ENCODE results near the gene ATP5F1C. TPM values are rescaled to one million over a fixed set of nuclear protein-coding genes. Genes with fewer than 3 reads are reported as not detected.

The ATP5F1C gene
- total RNA-seq, 4 donors from 2014 or later = 174 to 218 (median 205) TPM

DNA sequence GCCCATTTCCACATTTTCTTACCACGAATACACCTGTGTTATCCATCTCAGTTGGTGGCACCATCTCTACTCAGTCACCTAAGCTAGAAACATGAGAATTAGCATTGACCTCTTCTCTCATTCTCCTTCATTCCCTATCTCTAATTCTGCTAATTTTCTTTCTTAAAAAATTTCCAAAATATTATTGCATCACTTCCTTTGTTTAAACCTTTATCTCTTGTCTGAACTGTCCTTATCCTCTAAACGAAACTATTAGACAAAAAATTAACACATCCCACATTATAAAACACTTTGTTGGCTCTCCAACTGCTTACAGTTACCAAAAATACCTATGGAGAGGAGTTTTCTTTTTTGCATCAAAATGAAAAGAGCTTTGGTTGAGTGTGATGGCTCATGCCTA is 48.6 kb downstream of the ATP5F1C start:
- TF ChIP-seq, protein P1, sequence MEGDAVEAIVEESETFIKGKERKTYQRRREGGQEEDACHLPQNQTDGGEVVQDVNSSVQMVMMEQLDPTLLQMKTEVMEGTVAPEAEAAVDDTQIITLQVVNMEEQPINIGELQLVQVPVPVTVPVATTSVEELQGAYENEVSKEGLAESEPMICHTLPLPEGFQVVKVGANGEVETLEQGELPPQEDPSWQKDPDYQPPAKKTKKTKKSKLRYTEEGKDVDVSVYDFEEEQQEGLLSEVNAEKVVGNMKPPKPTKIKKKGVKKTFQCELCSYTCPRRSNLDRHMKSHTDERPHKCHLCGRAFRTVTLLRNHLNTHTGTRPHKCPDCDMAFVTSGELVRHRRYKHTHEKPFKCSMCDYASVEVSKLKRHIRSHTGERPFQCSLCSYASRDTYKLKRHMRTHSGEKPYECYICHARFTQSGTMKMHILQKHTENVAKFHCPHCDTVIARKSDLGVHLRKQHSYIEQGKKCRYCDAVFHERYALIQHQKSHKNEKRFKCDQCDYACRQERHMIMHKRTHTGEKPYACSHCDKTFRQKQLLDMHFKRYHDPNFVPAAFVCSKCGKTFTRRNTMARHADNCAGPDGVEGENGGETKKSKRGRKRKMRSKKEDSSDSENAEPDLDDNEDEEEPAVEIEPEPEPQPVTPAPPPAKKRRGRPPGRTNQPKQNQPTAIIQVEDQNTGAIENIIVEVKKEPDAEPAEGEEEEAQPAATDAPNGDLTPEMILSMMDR (IDR thresholded peaks at IDR 0.05) = no peak
- ATAC-seq (ENCODE audit: low FRiP score) (no peak), DNase-seq (ENCODE audit: low spot score) (no peak)

DNA sequence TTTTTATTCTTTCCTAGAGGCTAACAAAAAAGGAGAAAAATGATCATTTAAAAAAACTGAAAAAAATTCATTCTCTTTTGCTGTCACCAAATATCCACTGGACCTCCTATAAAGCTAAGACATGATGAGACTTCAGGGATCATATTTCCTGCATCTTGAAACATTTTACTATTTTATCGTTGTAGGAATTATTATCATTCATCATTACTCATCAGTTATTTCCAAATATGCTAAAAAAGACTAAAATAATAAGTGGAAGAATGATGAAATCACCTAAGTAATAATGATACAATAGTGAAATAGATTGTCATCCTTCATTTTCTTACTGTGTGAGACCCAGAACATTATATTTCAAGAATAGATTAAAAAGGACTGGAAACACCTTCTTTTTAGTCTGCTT is 58.6 kb downstream of the ATP5F1C start:
- no peak for DNase-seq (ENCODE audit: low spot score)
- no peak for ATAC-seq (ENCODE audit: low FRiP score)
- TF ChIP-seq, protein P1 (IDR thresholded peaks at IDR 0.05) = no peak

DNA sequence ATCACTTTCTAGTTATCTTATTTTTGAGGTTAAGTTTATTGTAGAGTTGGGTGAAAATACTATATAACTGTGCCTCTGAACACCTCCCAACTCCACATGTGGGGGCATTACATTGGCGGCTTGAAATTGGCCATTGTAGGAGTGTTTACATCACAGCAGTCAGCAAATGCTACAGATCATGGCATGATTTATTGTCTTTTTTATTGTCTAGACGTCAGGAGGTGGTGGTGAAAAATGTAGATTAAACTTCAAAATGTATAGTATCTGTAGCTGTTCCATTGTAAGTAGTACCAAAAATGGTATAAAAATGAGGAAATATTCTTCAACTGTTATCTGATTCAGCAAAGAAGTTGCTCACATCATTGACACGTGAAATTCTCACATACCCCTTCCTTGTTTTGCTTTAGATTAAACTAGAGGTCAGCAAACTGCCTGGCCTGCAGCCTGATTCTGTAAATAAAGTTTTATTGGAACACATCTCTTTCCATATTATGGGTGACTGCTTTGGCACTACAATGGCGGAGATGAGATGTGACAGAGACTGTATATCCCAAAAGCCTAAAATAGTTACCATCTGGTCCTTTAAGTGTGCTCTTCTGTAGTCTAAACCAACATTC is 65.4 kb downstream of the ATP5F1C start:
- ATAC-seq (ENCODE audit: low FRiP score) = no peak

DNA sequence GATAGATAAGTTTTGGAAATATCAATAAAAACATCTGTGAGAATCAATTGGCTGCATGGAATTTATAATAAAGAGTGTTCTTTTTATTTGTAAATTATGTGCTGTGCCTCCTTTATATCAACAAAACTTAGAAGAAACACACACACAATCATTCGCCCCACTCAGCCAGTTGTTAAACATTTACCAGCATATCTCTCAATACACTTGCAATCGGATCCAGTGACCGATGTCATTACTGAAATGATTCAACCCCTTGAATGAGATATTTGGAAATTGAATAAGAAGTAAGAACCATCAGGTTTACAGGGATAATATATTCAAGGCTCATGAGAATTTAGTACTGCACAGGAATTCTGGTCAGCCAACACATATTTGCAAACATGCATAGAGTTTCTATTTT is 65.9 kb downstream of the ATP5F1C start:
- TF ChIP-seq, protein P1 (IDR thresholded peaks at IDR 0.05) = no peak
- ATAC-seq (ENCODE audit: low FRiP score) (no peak), DNase-seq (ENCODE audit: low spot score) (no peak)

More for the DNA sequence above, 65.4 kb downstream of the ATP5F1C start:
- TF ChIP-seq, protein P1 (IDR thresholded peaks at IDR 0.05) = no peak
- DNase-seq (ENCODE audit: low spot score) = no peak

DNA sequence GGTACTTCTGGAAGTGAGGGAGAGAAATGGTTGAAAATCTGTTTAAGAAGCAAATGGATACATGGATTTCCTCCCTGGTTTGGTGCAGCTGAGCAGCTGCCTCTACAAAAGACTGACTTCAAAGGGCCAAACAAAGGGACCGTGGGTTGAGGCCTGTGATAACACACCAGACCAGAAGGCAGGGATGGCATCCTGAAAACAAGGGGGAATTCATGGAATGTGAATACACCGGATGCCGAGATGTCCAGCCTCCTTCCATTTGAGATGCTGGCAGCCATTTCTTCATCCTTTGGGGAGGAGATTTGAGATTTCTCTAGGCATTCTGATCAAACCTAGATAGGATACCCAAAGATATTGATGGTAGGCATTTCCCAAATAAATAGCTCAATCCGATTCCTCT is 67.2 kb downstream of the ATP5F1C start:
- DNase-seq (ENCODE audit: low spot score) (no peak), ATAC-seq (ENCODE audit: low FRiP score) (no peak)
- TF ChIP-seq, protein P1 (IDR thresholded peaks at IDR 0.05) = no peak

DNA sequence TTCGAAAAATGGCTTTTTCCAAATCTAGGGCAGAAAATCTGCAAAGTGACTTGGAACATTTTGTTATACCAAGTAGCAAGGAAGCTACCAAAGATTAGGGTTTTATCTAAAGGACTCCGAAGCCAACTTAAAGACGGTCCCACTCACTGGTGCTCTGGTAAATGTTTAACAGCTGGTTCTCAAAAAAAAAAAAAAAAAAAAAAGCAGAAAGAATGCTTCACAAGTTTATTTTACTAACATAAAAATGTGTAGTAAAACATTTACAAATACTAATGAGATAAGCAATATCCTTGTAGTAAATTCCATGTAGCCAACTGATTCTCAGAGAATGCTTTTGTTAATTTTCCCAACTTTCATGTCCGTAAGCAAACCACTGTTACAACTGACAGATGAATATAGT is 68.7 kb downstream of the ATP5F1C start:
- ATAC-seq (ENCODE audit: low FRiP score) = no peak
- TF ChIP-seq, protein P1 (IDR thresholded peaks at IDR 0.05) = no peak
- DNase-seq (ENCODE audit: low spot score) = no peak

DNA sequence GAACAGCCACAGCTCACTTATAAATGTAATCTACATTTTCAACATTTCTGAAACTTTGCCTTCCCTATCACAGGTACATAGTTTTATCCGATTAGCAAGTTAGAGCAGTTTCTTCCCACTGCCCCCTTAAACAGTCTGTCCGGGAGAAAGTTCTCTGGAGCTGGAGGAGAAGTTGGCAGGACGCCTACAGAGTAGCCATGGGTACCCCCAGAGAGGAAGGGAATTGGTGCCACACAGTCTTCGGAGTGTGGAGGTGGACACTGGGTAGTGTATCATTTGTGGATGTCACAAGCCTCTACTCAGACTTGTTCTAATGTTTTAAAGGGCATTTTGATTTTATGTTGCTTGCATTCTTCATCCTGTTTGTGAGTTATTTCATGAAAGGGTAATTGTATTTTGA is 69.3 kb downstream of the ATP5F1C start:
- no peak for DNase-seq (ENCODE audit: low spot score)
- no peak for ATAC-seq (ENCODE audit: low FRiP score)
- TF ChIP-seq, protein P1 (IDR thresholded peaks at IDR 0.05) = no peak
